ENCODE measurements around the gene CD52.
A peak's percentile ranks its signal among the peaks of the same experiment; 100 is the strongest.

The CD52 gene

GRCh38 chr1:26357121-26357602 is 39.4 kb downstream of the CD52 start:
- FAIRE-seq, result no peak

GRCh38 chr1:26358411-26359384 is 40.9 kb downstream of the CD52 start:
- FAIRE-seq, result no peak

GRCh38 chr1:26359981-26360806 is 42.4 kb downstream of the CD52 start:
- FAIRE-seq, result no peak

- FAIRE-seq, result no peak
Observed at GRCh38 chr1:26360807-26361604, 43.2 kb downstream of the CD52 start.

- FAIRE-seq, result no peak
Observed at GRCh38 chr1:26361605-26362122, 43.9 kb downstream of the CD52 start.

GRCh38 chr1:26362331-26362730 is 44.6 kb downstream of the CD52 start:
- FAIRE-seq, result no peak

- FAIRE-seq, result peak; percentile 74
Observed at GRCh38 chr1:26363549-26364448, 46.0 kb downstream of the CD52 start.

GRCh38 chr1:26364956-26365355 is 47.2 kb downstream of the CD52 start:
- FAIRE-seq, result no peak

GRCh38 chr1:26367441-26367840 is 49.7 kb downstream of the CD52 start:
- FAIRE-seq, result no peak

- no peak for FAIRE-seq
Observed at GRCh38 chr1:26368006-26368405, 50.2 kb downstream of the CD52 start.

GRCh38 chr1:26368486-26368885 is 50.7 kb downstream of the CD52 start:
- FAIRE-seq, result no peak
